Heart right ventricle (tissue), 16 donors: ENCODE data around the gene PIK3AP1. TPM values are rescaled to one million over a fixed set of nuclear protein-coding genes. Genes with fewer than 3 reads are reported as not detected.

Experiments
- ATAC-seq, 8 donors: fragments of 200-7000 bp; cut with Tn5 transposase; one replicate each; pipeline ENCODE4 v1.9.1; 2020; ENCODE audit warnings: mild to moderate bottlenecking in 8 of 8, moderate library complexity in 8 of 8, moderate number of reproducible peaks in 1 of 8
- DNase-seq, 2 donors: peaks; one replicate each; pipeline ENCODE4 v3.0.0-alpha.2; 2020
- H3K27ac ChIP-seq, 10 donors: fragments of 200-600 bp; sonication (generic) in 2 of 10; one replicate each; pipeline versions ENCODE4 v1.5.0 to v1.8.0; 2020 to 2022; ENCODE audit warnings: mild to moderate bottlenecking in 3 of 10
- H3K27me3 ChIP-seq, 7 donors: fragments of 200-600 bp; one replicate each; pipeline ENCODE4 v1.8.0; 2021 to 2022; ENCODE audit warnings: mild to moderate bottlenecking in 2 of 7
- H3K36me3 ChIP-seq, 9 donors: fragments of 200-600 bp; sonication (generic) in 1 of 9; one replicate each; pipeline versions ENCODE4 v1.5.0 to v1.8.0; 2020 to 2022; ENCODE audit warnings: mild to moderate bottlenecking in 2 of 9
- H3K4me1 ChIP-seq, 9 donors: fragments of 200-600 bp; sonication (generic) in 1 of 9; one replicate each; pipeline versions ENCODE4 v1.5.0 to v1.8.0; 2020 to 2022; ENCODE audit warnings: mild to moderate bottlenecking in 4 of 9
- H3K4me3 ChIP-seq, 10 donors: fragments of 200-600 bp; sonication (generic) in 2 of 10; one replicate each; pipeline versions ENCODE4 v1.5.0 to v1.8.0; 2020 to 2022; ENCODE audit warnings: mild to moderate bottlenecking in 7 of 10, moderate library complexity in 2 of 10
- H3K9me3 ChIP-seq, 11 donors: fragments of 200-600 bp in 10 of 11; sonication (generic) in 2 of 11; one replicate each; pipeline versions ENCODE4 v1.5.0 to v1.8.0; 2013 to 2022; ENCODE audit warnings: mild to moderate bottlenecking in 2 of 11, control low read depth in 1 of 11, moderate library complexity in 1 of 11
- WGBS, 2 donors: extraction: QIAGEN DNeasy Blood & Tissue Kit; methylation state at CpG; one replicate each; pipeline ENCODE4 v1.1.7; 2013; ENCODE audit warnings: inconsistent platforms in 1 of 2; 5-methylcytosine and 5-hydroxymethylcytosine counted together
- intact Hi-C, 10 donors: fragments of 100-400 bp; cut with DNase I; formaldehyde crosslinking; loops; one replicate each; pipeline versions ENCODE4 v1.11.1 to v1.14.2; 2022
- polyA plus RNA-seq, 2 donors: library from polyadenylated mRNA; stranded (reverse); fragments of 200-250 nt; gene quantifications; one replicate each; pipeline ENCODE4 v1.2.3, GENCODE V29; 2013
- total RNA-seq, 10 donors: library from RNA; stranded (reverse); fragmentation: NEBNext Ultra II Directional in 3 of 10; extraction: Animal tissue kit (Norgen Biotek cat#: 25700) in 3 of 10; gene quantifications; one replicate each; pipeline versions ENCODE4 v1.2.1 to v1.2.4, GENCODE V29; 2021 to 2023
- TF ChIP-seq, protein P1 (sequence below), 9 donors: fragments of 200-600 bp; sonication (generic) in 2 of 9; IDR thresholded peaks; one replicate each; pipeline versions ENCODE4 v1.5.0 to v1.8.0; 2021 to 2022; ENCODE audit warnings: antibody characterized with exemption in 9 of 9, mild to moderate bottlenecking in 5 of 9, moderate library complexity in 1 of 9
- donor health status: Arrhythmogenic right ventricular cardiomyopathy.
- donor health status: ischemic (EF 13 %, LVEDD 7.1; RV severe dilation, severe dysfunction).
- donor health status: healthy with polysubstance abuse.
- donor health status: DM: no; HTN: yes; CAD: no.
- donor health status: DM: no; HTN: no; CAD: no.
- donor health status: ischemic (EF 25% LVEDD 6.9; RV normal size, moderate dysfunction).
- donor health status: ischemic (EF 25% LVEDD 5.7; RV mildly dilated, moderate dysfunction).
- donor health status: healthy.
- donor health status: DM: yes; HTN: yes; CAD: no.
- donor health status: Ischemic cardiomyopathy.
- donor health status: ischemic (EF 35%, LVEDD 5.7; RV mildly dilated, moderate dysfunction).
- donor health status: nonischemic (EF 11% LVEDD 7.7; RV severe dilation, severe dysfunction).
- donor health status: DM: yes; HTN: yes; CAD: no.
- donor health status: PGD.
- donor health status: ischemic (EF 29% LVEDD 5.4; RV normal size, mild dysfunction).
- donor health status: nonischemic (EF 23%, LVEDD 6.1; RV moderate dilation, normal function).

The PIK3AP1 gene
- total and polyA plus RNA-seq, 12 donors: 1.0 to 22.1 (median 3.6) TPM

DNA sequence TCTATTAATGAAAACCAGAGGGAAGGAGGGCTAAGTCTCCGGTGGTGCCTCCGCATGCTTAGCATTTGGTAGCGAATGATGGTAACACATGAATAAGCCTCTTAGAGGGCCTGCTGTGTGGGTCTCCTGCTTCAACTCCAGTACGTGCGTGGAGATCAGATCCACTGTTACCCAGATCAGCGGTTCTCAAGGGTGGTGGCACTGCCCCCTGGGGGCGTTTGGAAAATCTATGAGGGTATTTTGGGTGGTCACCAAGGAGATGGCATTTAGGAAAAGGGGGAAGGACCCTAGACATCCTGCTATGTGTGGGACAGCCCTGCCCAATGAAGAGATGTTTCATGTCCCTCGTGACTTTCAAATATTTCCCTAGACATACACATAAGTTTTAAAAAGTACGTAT, 76.4 kb downstream of the PIK3AP1 start:
- H3K27ac ChIP-seq: no peak overlapping the region
- TF ChIP-seq, protein P1, sequence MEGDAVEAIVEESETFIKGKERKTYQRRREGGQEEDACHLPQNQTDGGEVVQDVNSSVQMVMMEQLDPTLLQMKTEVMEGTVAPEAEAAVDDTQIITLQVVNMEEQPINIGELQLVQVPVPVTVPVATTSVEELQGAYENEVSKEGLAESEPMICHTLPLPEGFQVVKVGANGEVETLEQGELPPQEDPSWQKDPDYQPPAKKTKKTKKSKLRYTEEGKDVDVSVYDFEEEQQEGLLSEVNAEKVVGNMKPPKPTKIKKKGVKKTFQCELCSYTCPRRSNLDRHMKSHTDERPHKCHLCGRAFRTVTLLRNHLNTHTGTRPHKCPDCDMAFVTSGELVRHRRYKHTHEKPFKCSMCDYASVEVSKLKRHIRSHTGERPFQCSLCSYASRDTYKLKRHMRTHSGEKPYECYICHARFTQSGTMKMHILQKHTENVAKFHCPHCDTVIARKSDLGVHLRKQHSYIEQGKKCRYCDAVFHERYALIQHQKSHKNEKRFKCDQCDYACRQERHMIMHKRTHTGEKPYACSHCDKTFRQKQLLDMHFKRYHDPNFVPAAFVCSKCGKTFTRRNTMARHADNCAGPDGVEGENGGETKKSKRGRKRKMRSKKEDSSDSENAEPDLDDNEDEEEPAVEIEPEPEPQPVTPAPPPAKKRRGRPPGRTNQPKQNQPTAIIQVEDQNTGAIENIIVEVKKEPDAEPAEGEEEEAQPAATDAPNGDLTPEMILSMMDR (IDR thresholded peaks at IDR 0.05): no peak
- intact Hi-C loops: loop anchor here in 1 of 10 donors (5.0 to 10.0 kb wide), 4 partner anchors 71 to 381 kb away; no protein-coding TSS in a partner anchor
- H3K9me3 ChIP-seq: no peaks in the 10 kb centered on the region
- no peak for ATAC-seq
- H3K4me3 ChIP-seq: no peak overlapping the region
- WGBS, 2 donors: 79 to 83% methylated on average over 9 of the region's 9 CpGs
- no peak for DNase-seq
- H3K36me3 ChIP-seq: peaks cover 0 to 35% (median 0%) of the 10 kb centered on the region in 9 donors
- peaks cover 0 to 4% (median 0%) of the 10 kb centered on the region in 7 donors for H3K27me3 ChIP-seq
- H3K4me1 ChIP-seq: peaks cover 0 to 37% (median 0%) of the 10 kb centered on the region in 9 donors

DNA sequence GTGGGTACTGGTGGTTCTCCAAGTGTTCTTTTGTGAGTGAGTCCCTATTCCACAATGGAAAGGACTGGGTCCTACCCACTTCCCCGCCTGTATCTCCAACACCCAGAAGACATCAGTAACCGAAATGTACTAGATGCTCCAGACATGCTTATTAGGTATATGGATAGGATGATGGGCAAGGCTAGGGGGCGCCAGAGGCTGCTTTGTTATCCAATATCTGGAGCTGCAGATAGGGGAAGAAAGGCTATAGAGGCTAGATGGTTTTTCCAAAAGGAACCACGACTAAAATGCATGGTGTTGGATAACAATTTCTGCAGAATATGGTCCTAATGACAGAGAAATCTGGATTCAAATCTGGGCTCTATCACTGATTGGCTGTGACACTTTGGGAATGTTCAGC, 77.3 kb downstream of the PIK3AP1 start:
- Histone ChIP-seq H3K9me3 (no peaks in the 10 kb centered on the region), H3K4me1 (peaks cover 0 to 34% (median 0%) of the 10 kb centered on the region in 9 donors), H3K27me3 (no peaks in the 10 kb centered on the region), H3K36me3 (peaks cover 0 to 32% (median 0%) of the 10 kb centered on the region in 9 donors), H3K27ac (no peak overlapping the region), H3K4me3 (no peak overlapping the region)
- WGBS, 2 donors: 52 to 53% methylated on average over 4 of the region's 4 CpGs
- intact Hi-C loops: loop anchor here in 1 of 10 donors (5.0 to 10.0 kb wide), 4 partner anchors 72 to 382 kb away; no protein-coding TSS in a partner anchor
- ATAC-seq: peak in 4 of 8 donors; percentile 61 to 73 (median 66)
- TF ChIP-seq, protein P1 (IDR thresholded peaks at IDR 0.05): peak in 7 of 9 donors; percentile 33 to 64 (median 46)
- DNase-seq: peak; percentile 62 to 70

DNA sequence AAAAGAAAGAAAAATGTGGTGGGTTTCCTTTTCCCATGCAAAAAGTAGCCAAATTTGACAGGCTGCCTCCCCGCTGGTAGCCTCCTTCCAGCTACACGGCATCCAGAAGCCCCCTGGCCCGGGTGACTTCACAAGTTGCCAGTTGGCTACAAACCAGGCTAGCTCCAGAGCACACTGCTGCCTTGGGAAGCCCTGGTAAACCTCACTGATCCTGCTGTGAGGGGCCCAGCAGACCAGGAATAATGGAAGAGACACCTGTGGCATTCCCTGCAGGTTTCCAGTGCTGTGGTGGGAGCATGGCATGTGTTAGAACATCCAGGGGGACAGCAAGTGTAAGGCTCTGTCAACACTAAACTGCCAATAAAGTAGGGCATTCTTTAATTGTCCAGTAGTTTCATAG, 77.8 kb downstream of the PIK3AP1 start:
- Histone ChIP-seq H3K4me3 (no peak overlapping the region), H3K36me3 (peaks cover 0 to 30% (median 0%) of the 10 kb centered on the region in 9 donors), H3K27ac (no peak overlapping the region), H3K27me3 (no peaks in the 10 kb centered on the region), H3K9me3 (no peaks in the 10 kb centered on the region), H3K4me1 (peaks cover 0 to 29% (median 0%) of the 10 kb centered on the region in 9 donors)
- intact Hi-C loops: loop anchor here in 1 of 10 donors (5.0 to 10.0 kb wide), 4 partner anchors 72 to 382 kb away; no protein-coding TSS in a partner anchor
- TF ChIP-seq, protein P1 (IDR thresholded peaks at IDR 0.05): no peak
- WGBS, 2 donors: 32 to 73% methylated on average over 3 of the region's 3 CpGs
- ATAC-seq (no peak), DNase-seq (no peak)

DNA sequence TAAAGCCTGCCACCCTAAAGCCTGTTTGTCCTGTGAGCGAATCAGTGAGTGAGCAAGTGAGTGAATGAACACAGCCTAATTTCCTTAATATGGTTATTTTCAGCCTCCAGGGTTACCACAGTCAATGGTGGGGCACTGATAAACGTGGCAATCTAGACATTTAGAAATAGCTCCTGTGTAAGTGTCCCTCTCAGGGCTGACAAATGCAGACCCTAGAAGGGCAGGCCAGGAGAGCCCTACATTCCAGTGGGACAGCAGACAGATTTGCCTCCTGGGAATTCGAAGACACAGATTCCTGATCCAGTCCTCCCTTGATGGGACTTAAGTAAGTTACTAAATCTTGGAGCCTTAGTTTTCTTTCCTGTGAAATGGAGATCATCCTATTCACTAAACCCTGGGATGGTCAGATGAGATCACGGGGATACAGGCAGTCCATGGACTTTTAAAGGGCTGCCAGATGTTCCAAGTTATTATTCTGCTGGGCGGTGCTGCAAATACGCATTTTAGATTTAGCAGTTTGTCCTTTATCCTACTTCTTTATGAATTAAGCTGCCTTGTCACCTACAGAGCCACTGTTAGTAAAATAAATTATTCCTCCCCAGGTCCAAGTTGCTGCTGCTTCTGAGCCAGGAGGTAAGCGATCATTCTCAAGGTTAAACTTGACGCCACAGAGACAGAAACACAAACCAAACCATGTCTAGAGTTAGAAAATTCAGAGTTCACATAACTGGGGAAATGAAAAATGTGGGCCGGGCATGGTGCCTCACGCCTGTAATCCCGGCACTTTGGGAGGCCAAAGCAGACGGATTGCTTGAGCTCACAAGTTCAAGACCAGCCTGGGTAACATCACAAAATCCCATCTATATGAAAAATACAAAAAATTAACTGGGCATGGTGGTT, 78.7 kb downstream of the PIK3AP1 start:
- H3K4me1 ChIP-seq: peaks cover 0 to 20% (median 0%) of the 10 kb centered on the region in 9 donors
- TF ChIP-seq, protein P1 (IDR thresholded peaks at IDR 0.05): no peak
- no peaks in the 10 kb centered on the region for H3K9me3 ChIP-seq
- H3K27me3 ChIP-seq: no peaks in the 10 kb centered on the region
- intact Hi-C loops: loop anchor here in 1 of 10 donors (5.0 to 10.0 kb wide), 4 partner anchors 73 to 383 kb away; no protein-coding TSS in a partner anchor
- H3K27ac ChIP-seq: no peak overlapping the region
- ATAC-seq: no peak
- 82 to 85% methylated on average over 12 of the region's 12 CpGs for WGBS, 2 donors
- DNase-seq: no peak
- H3K4me3 ChIP-seq: no peak overlapping the region
- H3K36me3 ChIP-seq: peaks cover 0 to 29% (median 0%) of the 10 kb centered on the region in 9 donors
